SKM-1 treated with dmso at 0.1 percent for 144 hours (cell line): ENCODE data around the gene SSR2.

Source experiments
- DNase-seq: peaks from one replicate; lab custom pipeline; 2025; ENCODE audit not compliant: unreplicated experiment; lab: John Stamatoyannopoulos, UW

SSR2 gene

GRCh38 chr1:155974208-155975115 is 46.3 kb downstream of the SSR2 start:
- DNase-seq: no peak

GRCh38 chr1:155973723-155974122 is 47.0 kb downstream of the SSR2 start:
- DNase-seq: no peak

- no peak for DNase-seq
These were observed 48.6 kb downstream of the SSR2 start for GRCh38 chr1:155971910-155972809.

- DNase-seq: peak; percentile 99
These were observed 50.1 kb downstream of the SSR2 start for GRCh38 chr1:155970531-155971167.

- DNase-seq: no peak
These were observed 51.4 kb downstream of the SSR2 start for GRCh38 chr1:155969377-155969791.

- no peak for DNase-seq
These were observed 52.1 kb downstream of the SSR2 start for GRCh38 chr1:155968670-155969069.

GRCh38 chr1:155968051-155968400 is 52.7 kb downstream of the SSR2 start:
- DNase-seq: no peak

- DNase-seq: no peak
These were observed 53.3 kb downstream of the SSR2 start for GRCh38 chr1:155967341-155968050.

- DNase-seq: no peak
These were observed 54.0 kb downstream of the SSR2 start for GRCh38 chr1:155966750-155967149.

- no peak for DNase-seq
These were observed 54.6 kb downstream of the SSR2 start for GRCh38 chr1:155966135-155966534.

- no peak for DNase-seq
These were observed 56.6 kb downstream of the SSR2 start for GRCh38 chr1:155964193-155964592.

GRCh38 chr1:155962599-155963211 is 58.0 kb downstream of the SSR2 start:
- no peak for DNase-seq

GRCh38 chr1:155961937-155962336 is 58.8 kb downstream of the SSR2 start:
- no peak for DNase-seq

- DNase-seq: no peak
These were observed 60.5 kb downstream of the SSR2 start for GRCh38 chr1:155960081-155960745.
